H1 (cell line): ENCODE data around the gene CHST8. TPM values are rescaled to one million over a fixed set of nuclear protein-coding genes. Genes with fewer than 3 reads are reported as not detected.

Experiments
- CTCF ChIA-PET: fragments of 300-600 bp; sonication (Branson Sonifier 250); formaldehyde crosslinking; loops from one replicate; lab custom pipeline; 2021; ENCODE audit not compliant: partially characterized antibody; lab: Charles Lee
- POLR2A ChIA-PET: fragments of 300-600 bp; sonication (Branson Sonifier 250); formaldehyde crosslinking; loops from one replicate; lab custom pipeline; 2021; ENCODE audit warnings: inconsistent platforms; ENCODE audit not compliant: partially characterized antibody; lab: Charles Lee
- DNase-seq, 2 experiments: peaks; one replicate each; pipeline versions ENCODE4 v3.0.0 to v3.0.0-alpha.2; 2010 to 2022; ENCODE audit warnings: low spot score in 2 of 2, low read depth in 1 of 2, mixed read lengths in 1 of 2
- FAIRE-seq: peaks from 2 replicates; lab custom pipeline; 2011; peaks lifted over from hg19 to GRCh38; lab: Jason Lieb, UNC
- H2AFZ ChIP-seq: 2 replicates; pipeline ENCODE4 v1.8.1; 2012; ENCODE audit warnings: low read length, inconsistent platforms
- H2AK5ac ChIP-seq: 2 replicates; pipeline ENCODE4 v1.6.1; 2013; ENCODE audit warnings: low read depth, low read length
- H2BK120ac ChIP-seq: replicated peaks from 2 replicates; pipeline ENCODE3; 2013; ENCODE audit warnings: low read depth, low read length, inconsistent platforms
- H2BK12ac ChIP-seq: 2 replicates; pipeline ENCODE4 v1.6.1; 2013; ENCODE audit warnings: low read depth, low read length
- H2BK15ac ChIP-seq: 2 replicates; pipeline ENCODE4 v1.6.1; 2013; ENCODE audit warnings: low read length
- H2BK20ac ChIP-seq: 2 replicates; pipeline ENCODE4 v1.6.1; 2013; ENCODE audit warnings: low read length
- H2BK5ac ChIP-seq: 2 replicates; pipeline ENCODE4 v1.6.1; 2013; ENCODE audit warnings: low read depth, low read length
- H3K14ac ChIP-seq: 2 replicates; pipeline ENCODE4 v1.6.1; 2013; ENCODE audit warnings: inconsistent platforms; ENCODE audit not compliant: insufficient read length
- H3K18ac ChIP-seq: 2 replicates; pipeline ENCODE4 v1.6.1; 2013; ENCODE audit warnings: low read length; ENCODE audit errors: extremely low read depth
- H3K23ac ChIP-seq: 2 replicates; pipeline ENCODE4 v1.6.1; 2013; ENCODE audit warnings: inconsistent platforms; ENCODE audit not compliant: insufficient read length
- H3K23me2 ChIP-seq: 2 replicates; pipeline ENCODE4 v1.6.1; 2013; ENCODE audit warnings: low read depth, low read length
- H3K27ac ChIP-seq: 2 replicates; pipeline ENCODE4 v1.6.1; 2011; ENCODE audit warnings: low read depth, low read length, inconsistent platforms
- H3K27me3 ChIP-seq, 4 experiments: replicated peaks in 1 of 4; 1 replicate in 1 of 4; 2 replicates in 3 of 4; pipeline versions ENCODE4 v1.6.1 to v1.8.1; 2011 to 2013; ENCODE audit warnings: low read length in 3 of 4, mild to moderate bottlenecking in 3 of 4, inconsistent platforms in 2 of 4, mixed read lengths in 2 of 4, moderate library complexity in 1 of 4; ENCODE audit not compliant: control insufficient read depth in 3 of 4, insufficient read depth in 3 of 4; ENCODE audit errors: extremely low read depth in 1 of 4
- H3K36me3 ChIP-seq, 4 experiments: 2 replicates each; pipeline versions ENCODE4 v1.6.1 to v1.8.1; 2011 to 2013; ENCODE audit warnings: mild to moderate bottlenecking in 4 of 4, low read length in 3 of 4, moderate library complexity in 2 of 4, control low read depth in 1 of 4, inconsistent platforms in 1 of 4; ENCODE audit not compliant: insufficient read depth in 4 of 4, control insufficient read depth in 2 of 4
- H3K4ac ChIP-seq: replicated peaks from 2 replicates; pipeline ENCODE3; 2013; ENCODE audit warnings: low read length, low read depth, mixed read lengths, inconsistent platforms; ENCODE audit not compliant: insufficient read length
- H3K4me1 ChIP-seq, 4 experiments: replicated peaks in 1 of 4; 1 replicate in 1 of 4; 2 replicates in 3 of 4; pipeline versions ENCODE4 v1.6.1 to v1.8.1; 2011 to 2013; ENCODE audit warnings: low read length in 3 of 4, inconsistent platforms in 2 of 4, mixed read lengths in 1 of 4; ENCODE audit not compliant: insufficient read depth in 4 of 4, control insufficient read depth in 3 of 4
- H3K4me2 ChIP-seq, 2 experiments: 2 replicates each; pipeline versions ENCODE4 v1.6.1 to v1.8.1; 2011 to 2013; ENCODE audit warnings: low read depth in 2 of 2, low read length in 2 of 2, control low read depth in 1 of 2, inconsistent platforms in 1 of 2, mild to moderate bottlenecking in 1 of 2; ENCODE audit not compliant: insufficient read depth in 1 of 2
- H3K4me3 ChIP-seq, 4 experiments: fragments of 200-600, 300-600 bp in 1 of 4; sonication (generic), shearing (Covaris generic), sonication (Bioruptor Twin) in 1 of 4; 2 replicates each; pipeline versions ENCODE4 v1.5.1 to v1.8.1; 2011 to 2016; ENCODE audit warnings: low read length in 4 of 4, low read depth in 3 of 4, control low read depth in 2 of 4, inconsistent platforms in 2 of 4, mild to moderate bottlenecking in 2 of 4, mixed read lengths in 1 of 4, moderate library complexity in 1 of 4; ENCODE audit not compliant: insufficient read depth in 2 of 4; ENCODE audit errors: extremely low read depth in 1 of 4
- H3K56ac ChIP-seq: replicated peaks from 2 replicates; pipeline ENCODE3; 2013; ENCODE audit warnings: low read depth, mild to moderate bottlenecking, mixed read lengths, low read length, inconsistent platforms; ENCODE audit not compliant: insufficient read length
- H3K79me1 ChIP-seq: 2 replicates; pipeline ENCODE4 v1.6.1; 2013; ENCODE audit warnings: low read depth, low read length, control low read depth
- H3K79me2 ChIP-seq, 2 experiments: 2 replicates each; pipeline versions ENCODE4 v1.6.1 to v1.8.1; 2012 to 2013; ENCODE audit warnings: low read length in 2 of 2, mild to moderate bottlenecking in 2 of 2, inconsistent platforms in 1 of 2; ENCODE audit not compliant: insufficient read depth in 2 of 2, control insufficient read depth in 1 of 2
- H3K9ac ChIP-seq, 4 experiments: replicated peaks in 1 of 4; 1 replicate in 1 of 4; 2 replicates in 3 of 4; pipeline versions ENCODE4 v1.6.1 to v1.8.1; 2011 to 2013; ENCODE audit warnings: low read depth in 3 of 4, low read length in 3 of 4, control low read depth in 2 of 4, mild to moderate bottlenecking in 2 of 4, moderate library complexity in 2 of 4, inconsistent platforms in 1 of 4; ENCODE audit errors: extremely low read depth in 1 of 4
- H3K9me3 ChIP-seq, 2 experiments: 2 replicates each; pipeline versions ENCODE4 v1.6.1 to v1.8.1; 2012 to 2013; ENCODE audit warnings: mild to moderate bottlenecking in 2 of 2, moderate library complexity in 2 of 2, control low read depth in 1 of 2, inconsistent platforms in 1 of 2, low read depth in 1 of 2, low read length in 1 of 2, mixed read lengths in 1 of 2; ENCODE audit not compliant: insufficient read depth in 2 of 2
- H4K20me1 ChIP-seq, 2 experiments: replicated peaks in 1 of 2; 2 replicates each; pipeline versions ENCODE3 to v1.8.1; 2011 to 2013; ENCODE audit warnings: inconsistent platforms in 2 of 2, low read length in 2 of 2, mild to moderate bottlenecking in 1 of 2; ENCODE audit not compliant: insufficient read depth in 2 of 2, control insufficient read depth in 1 of 2
- H4K5ac ChIP-seq: 2 replicates; pipeline ENCODE4 v1.6.1; 2013; ENCODE audit warnings: low read length, low read depth, mixed read lengths, inconsistent platforms; ENCODE audit not compliant: insufficient read length
- H4K8ac ChIP-seq: 2 replicates; pipeline ENCODE4 v1.8.0; 2013; ENCODE audit warnings: mild to moderate bottlenecking, moderate library complexity, low read length, inconsistent platforms; ENCODE audit not compliant: insufficient read depth; ENCODE audit errors: extremely low read depth
- H4K91ac ChIP-seq: replicated peaks from 2 replicates; pipeline ENCODE3; 2013; ENCODE audit warnings: low read length, mixed read lengths, inconsistent platforms; ENCODE audit not compliant: insufficient read length
- BCL11A ChIP-seq, 2 experiments: IDR thresholded peaks; one replicate each; pipeline ENCODE4 v1.6.1; 2011; ENCODE audit warnings: low read depth in 2 of 2, low read length in 2 of 2, mild to moderate bottlenecking in 2 of 2
- BRCA1 ChIP-seq: IDR thresholded peaks from 2 replicates; pipeline ENCODE4 v1.6.1; 2012; ENCODE audit warnings: low read depth, low read length, improper control_type of control experiment
- EGR1 ChIP-seq: IDR thresholded peaks from 2 replicates; pipeline ENCODE4 v1.6.1; 2011; ENCODE audit warnings: low read depth, low read length, borderline replicate concordance
- EP300 ChIP-seq, 2 experiments: IDR thresholded peaks; 1 replicate in 1 of 2; 2 replicates in 1 of 2; pipeline ENCODE4 v1.6.1; 2011 to 2012; ENCODE audit warnings: low read depth in 2 of 2, low read length in 2 of 2, mild to moderate bottlenecking in 2 of 2, borderline replicate concordance in 1 of 2, inconsistent platforms in 1 of 2, moderate library complexity in 1 of 2
- FOSL1 ChIP-seq: IDR thresholded peaks from 2 replicates; pipeline ENCODE4 v1.6.1; 2011; ENCODE audit warnings: mild to moderate bottlenecking, low read depth, low read length, moderate library complexity; ENCODE audit not compliant: insufficient read depth
- JUN ChIP-seq: IDR thresholded peaks from 2 replicates; pipeline ENCODE4 v1.6.1; 2011; ENCODE audit warnings: low read depth, mild to moderate bottlenecking, improper control_type of control experiment, low read length
- JUND ChIP-seq: IDR thresholded peaks from 2 replicates; pipeline ENCODE4 v1.6.1; 2011; ENCODE audit warnings: mild to moderate bottlenecking, improper control_type of control experiment, low read length
- NANOG ChIP-seq: IDR thresholded peaks from 2 replicates; pipeline ENCODE4 v1.6.1; 2011; ENCODE audit warnings: low read length, low read depth, mild to moderate bottlenecking, inconsistent platforms; ENCODE audit not compliant: insufficient read depth, poor library complexity, severe bottlenecking
- RFX5 ChIP-seq: IDR thresholded peaks from 2 replicates; pipeline ENCODE4 v1.6.1; 2011; ENCODE audit warnings: low read depth, low read length, improper control_type of control experiment, borderline replicate concordance
- TAF7 ChIP-seq: optimal IDR thresholded peaks from 2 replicates; pipeline ENCODE3; 2011; ENCODE audit warnings: low read depth, mild to moderate bottlenecking, inconsistent platforms, low read length, moderate library complexity, borderline replicate concordance
- ZNF274 ChIP-seq: IDR thresholded peaks from 2 replicates; pipeline ENCODE4 v1.7.0; 2012; ENCODE audit warnings: low read length, borderline replicate concordance; ENCODE audit errors: extremely low read depth
- WGBS, 2 experiments: shearing (Covaris generic) in 1 of 2; methylation state at CpG; one replicate each; pipeline versions ENCODE4 v1.1.6 to v1.1.7; 2013 to 2015; ENCODE audit warnings: low lambda C conversion rate in 2 of 2, mixed read lengths in 2 of 2, inconsistent platforms in 1 of 2, low coverage in 1 of 2, missing lambda C conversion rate in 1 of 2; ENCODE audit not compliant: insufficient replicate concordance in 2 of 2, insufficient coverage in 1 of 2, insufficient read length in 1 of 2; ENCODE audit errors: extremely low coverage in 1 of 2, missing lambda C conversion rate in 1 of 2; 5-methylcytosine and 5-hydroxymethylcytosine counted together
- polyA plus RNA-seq, 7 experiments: library from polyadenylated mRNA; depleted of rRNA in 3 of 7; stranded (reverse) in 5 of 7; unstranded in 2 of 7; fragments of >200 nt in 5 of 7; fragments of 200-250 nt in 2 of 7; gene quantifications; 1 replicate in 5 of 7; 2 replicates in 1 of 7; 4 replicates in 1 of 7; pipeline versions ENCODE4 v1.2.1 to v1.2.3, GENCODE V29; 2011 to 2013; ENCODE audit warnings: missing spikeins in 2 of 7, mixed read lengths in 2 of 7
- total RNA-seq: library from RNA; stranded (reverse); fragmentation: NEBNext Ultra II Directional; extraction: Animal tissue kit (Norgen Biotek cat#: 25700); gene quantifications from 2 replicates; pipeline ENCODE4 v1.2.1, GENCODE V29; 2021

CHST8 gene
- total and polyA plus RNA-seq, 2 of the 8 experiments (the other 6 are each of a cell fraction or from before 2014, with no cell fraction given): 10.8 to 28.2 TPM

DNA sequence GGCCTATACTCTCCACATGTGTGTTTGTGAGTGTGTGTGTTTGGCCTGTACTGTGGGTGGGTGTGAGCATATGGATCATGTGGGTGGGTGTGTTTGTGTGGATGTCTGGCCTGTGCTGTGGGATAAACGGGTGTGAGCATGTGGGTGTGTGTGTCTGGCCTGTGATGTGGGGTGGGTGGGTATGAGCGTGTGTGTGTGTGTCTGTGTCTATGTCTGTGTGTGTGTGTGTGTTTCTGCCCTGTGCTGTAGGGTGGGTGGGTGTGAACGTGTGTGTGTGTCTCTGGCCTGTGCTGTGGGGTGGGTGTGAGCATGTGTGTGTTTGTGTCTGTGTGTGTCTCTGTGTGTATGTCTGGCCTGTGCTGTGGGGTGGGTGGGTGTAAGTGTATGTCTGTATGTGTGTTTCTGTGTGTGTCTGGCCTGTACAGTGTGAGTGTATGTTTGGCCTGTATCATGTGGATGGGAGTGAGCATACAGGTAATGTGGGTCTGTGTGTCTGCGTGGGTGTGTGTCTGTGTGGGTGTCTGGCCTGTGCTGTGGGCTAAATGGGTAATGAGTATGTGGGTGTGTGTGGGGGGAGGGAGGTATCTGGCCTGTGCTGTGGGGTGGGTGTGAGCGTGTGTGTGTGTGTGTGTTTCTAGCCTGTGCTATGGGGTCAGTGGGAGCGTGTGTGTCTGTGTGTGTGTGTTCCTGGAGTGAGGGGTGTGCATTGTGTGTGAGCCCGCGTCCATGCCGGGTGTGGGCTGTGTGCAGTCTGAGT, 154.2 kb downstream of the CHST8 start:
- H2BK12ac ChIP-seq: no peak overlapping the region
- H3K4me2 ChIP-seq: no peak overlapping the region
- no peak overlapping the region for H2AFZ ChIP-seq
- no peaks in the 10 kb centered on the region for H3K79me1 ChIP-seq
- no peaks in the 10 kb centered on the region for H3K79me2 ChIP-seq
- peak overlapping the region; percentile 84; the same call in 1 of the 2 replicates for H2AK5ac ChIP-seq
- ChIA-PET POLR2A (interaction anchor here (0.7 kb wide), 1 partner anchor 21 kb away, joined by 3 read pairs; the partner anchor contains the start of gene KCTD15), CTCF (interaction anchor here (0.8 to 4.5 kb wide), 9 partner anchors 19 to 370 kb away, joined by 3 to 68 read pairs (median 5); no protein-coding TSS in a partner anchor)
- H2BK20ac ChIP-seq: no peak overlapping the region
- H3K27me3 ChIP-seq: peaks cover 0 to 3% (median 0%) of the 10 kb centered on the region in 4 experiments; a peak in 3 of 7 replicates
- no peak overlapping the region for H2BK120ac ChIP-seq
- no peak overlapping the region for H4K5ac ChIP-seq
- H3K36me3 ChIP-seq: peaks cover 0 to 5% (median 0%) of the 10 kb centered on the region in 4 experiments; a peak in 2 of 8 replicates
- no peak overlapping the region; the same call in 1 of the 2 replicates for H2BK5ac ChIP-seq
- H3K4ac ChIP-seq: no peak overlapping the region
- no peak overlapping the region for H3K14ac ChIP-seq
- no peak overlapping the region for H3K4me3 ChIP-seq
- peaks cover 4 to 13% of the 10 kb centered on the region in 2 experiments for H4K20me1 ChIP-seq
- DNase-seq (no peak), FAIRE-seq (no peak)
- H4K8ac ChIP-seq: no peak overlapping the region
- peaks cover 8% of the 10 kb centered on the region; the same call in 1 of the 2 replicates for H3K23me2 ChIP-seq
- H3K18ac ChIP-seq: no peak overlapping the region; the same call in 1 of the 2 replicates
- peaks cover 0 to 7% (median 4%) of the 10 kb centered on the region in 4 experiments; a peak in 4 of 7 replicates for H3K4me1 ChIP-seq
- H3K9ac ChIP-seq: no peak overlapping the region
- H4K91ac ChIP-seq: no peak overlapping the region
- no peak for TF ChIP-seq JUND
- no peak for TF ChIP-seq TAF7
- no peak for TF ChIP-seq EP300 (IDR thresholded peaks at IDR 0.05; ENCODE audit: borderline replicate concordance in 1 of 2, low read depth in 2 of 2, low read length in 2 of 2)
- TF ChIP-seq NANOG: no peak
- no peak for TF ChIP-seq BRCA1
- no peak for TF ChIP-seq ZNF274
- no peak for TF ChIP-seq FOSL1
- TF ChIP-seq JUN: no peak
- TF ChIP-seq RFX5: no peak
- no peak for TF ChIP-seq EGR1
- TF ChIP-seq BCL11A (IDR thresholded peaks at IDR 0.05; ENCODE audit: low read depth in 2 of 2, low read length in 2 of 2): no peak
- no peak overlapping the region for H3K27ac ChIP-seq
- 86% methylated on average over 9 of the region's 9 CpGs; no CpG with 5 or more reads in 1 of the 2 experiments for WGBS, 2 experiments
- H2BK15ac ChIP-seq: peak overlapping the region; percentile 16; the same call in 1 of the 2 replicates
- H3K56ac ChIP-seq: peak overlapping the region; percentile 78
- no peaks in the 10 kb centered on the region for H3K9me3 ChIP-seq
- H3K23ac ChIP-seq: no peak overlapping the region
